Choroid plexus epithelial cell (primary cell): ENCODE data around the gene VWA7.
A peak's percentile ranks its signal among the peaks of the same experiment; 100 is the strongest.
"Not testable (repeated sequence)": the region's sequence is repeated elsewhere in the genome, so short reads cannot be mapped to it uniquely, and the experiment has no call there.

Experiments used
- DNase-seq: peaks from one replicate; pipeline ENCODE4 v3.0.0-alpha.2; 2010; ENCODE audit warnings: low read depth
- H3K4me3 ChIP-seq: 2 replicates; pipeline ENCODE4 v1.5.1; 2011; ENCODE audit warnings: low read depth, mild to moderate bottlenecking, control low read depth, low read length, moderate library complexity
- TF ChIP-seq, protein P1 (sequence below): conservative IDR thresholded peaks from 2 replicates; pipeline ENCODE4 v1.5.1; 2011; ENCODE audit warnings: low read depth, mild to moderate bottlenecking, control low read depth, inconsistent platforms, low read length, moderate library complexity

VWA7 gene

DNA sequence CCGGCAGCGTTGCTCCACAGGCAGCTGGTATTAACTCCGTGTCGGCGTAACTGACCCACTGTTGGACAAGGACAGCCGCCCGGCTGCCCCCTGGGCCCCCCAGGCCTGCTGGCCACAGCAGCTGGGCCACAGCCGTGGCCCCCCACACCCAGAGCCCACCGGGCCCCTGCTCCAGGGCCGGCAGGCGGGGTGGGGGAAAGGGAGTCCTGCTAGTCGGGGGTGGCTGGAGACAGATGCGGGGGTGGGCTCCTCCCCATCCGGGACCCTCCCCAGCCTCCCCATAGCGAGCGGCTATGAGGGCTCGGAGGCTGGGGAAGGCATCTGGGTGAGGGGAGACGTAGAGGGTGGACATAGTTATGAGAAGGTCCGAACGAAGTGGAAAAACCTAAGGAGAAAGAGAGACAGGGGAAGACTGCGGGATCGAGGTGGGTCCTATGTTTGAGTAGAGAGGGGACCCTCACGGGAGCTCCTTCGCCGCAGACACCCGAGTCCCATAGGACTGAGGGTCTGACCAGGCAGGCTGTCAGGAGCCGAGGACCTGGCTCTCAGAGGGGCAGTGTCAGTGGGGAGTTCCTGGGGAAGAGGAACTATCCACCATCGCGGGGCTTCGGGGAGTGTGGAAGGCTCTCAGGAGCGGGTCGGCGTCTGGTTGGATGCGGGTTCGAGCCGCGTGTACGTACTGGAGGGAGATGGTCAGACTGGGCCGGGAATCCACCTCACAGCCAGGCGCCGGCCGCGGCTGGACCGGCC lies 17.9 kb upstream of the VWA7 start:
- peak; percentile 56 for DNase-seq

DNA sequence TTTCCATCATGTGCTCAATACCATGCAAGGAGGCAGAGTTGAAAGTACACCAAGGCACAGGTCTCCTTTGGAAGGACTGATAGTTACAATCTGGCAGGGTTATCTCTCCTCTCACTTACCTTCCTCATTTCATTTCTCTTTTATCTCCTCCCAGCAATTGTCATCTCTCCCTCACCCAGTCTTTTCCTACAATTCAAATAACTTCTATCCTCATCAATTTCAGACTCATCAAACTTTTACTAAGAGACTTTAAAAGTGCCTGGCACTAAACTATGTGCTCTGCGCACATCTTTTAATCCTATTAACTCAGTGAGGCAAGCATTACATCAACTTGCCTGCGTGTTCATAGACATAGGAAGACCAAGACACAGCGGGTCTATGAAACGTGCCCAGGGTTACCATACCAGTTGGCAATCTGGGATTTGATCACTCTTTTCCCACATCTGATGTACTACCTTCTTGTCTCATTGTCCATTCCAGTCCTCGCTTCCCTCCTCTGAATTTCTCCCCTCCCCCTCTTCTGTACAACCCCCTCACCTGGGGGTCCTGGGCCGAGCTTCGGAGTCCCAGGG lies 17.3 kb upstream of the VWA7 start:
- TF ChIP-seq, protein P1, sequence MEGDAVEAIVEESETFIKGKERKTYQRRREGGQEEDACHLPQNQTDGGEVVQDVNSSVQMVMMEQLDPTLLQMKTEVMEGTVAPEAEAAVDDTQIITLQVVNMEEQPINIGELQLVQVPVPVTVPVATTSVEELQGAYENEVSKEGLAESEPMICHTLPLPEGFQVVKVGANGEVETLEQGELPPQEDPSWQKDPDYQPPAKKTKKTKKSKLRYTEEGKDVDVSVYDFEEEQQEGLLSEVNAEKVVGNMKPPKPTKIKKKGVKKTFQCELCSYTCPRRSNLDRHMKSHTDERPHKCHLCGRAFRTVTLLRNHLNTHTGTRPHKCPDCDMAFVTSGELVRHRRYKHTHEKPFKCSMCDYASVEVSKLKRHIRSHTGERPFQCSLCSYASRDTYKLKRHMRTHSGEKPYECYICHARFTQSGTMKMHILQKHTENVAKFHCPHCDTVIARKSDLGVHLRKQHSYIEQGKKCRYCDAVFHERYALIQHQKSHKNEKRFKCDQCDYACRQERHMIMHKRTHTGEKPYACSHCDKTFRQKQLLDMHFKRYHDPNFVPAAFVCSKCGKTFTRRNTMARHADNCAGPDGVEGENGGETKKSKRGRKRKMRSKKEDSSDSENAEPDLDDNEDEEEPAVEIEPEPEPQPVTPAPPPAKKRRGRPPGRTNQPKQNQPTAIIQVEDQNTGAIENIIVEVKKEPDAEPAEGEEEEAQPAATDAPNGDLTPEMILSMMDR = no peak
- H3K4me3 ChIP-seq = peak overlapping the region; percentile 72
- peak; percentile 61 for DNase-seq

More for the DNA sequence above, 17.9 kb upstream of the VWA7 start:
- H3K4me3 ChIP-seq = peak overlapping the region; percentile 72
- TF ChIP-seq, protein P1 = no peak

DNA sequence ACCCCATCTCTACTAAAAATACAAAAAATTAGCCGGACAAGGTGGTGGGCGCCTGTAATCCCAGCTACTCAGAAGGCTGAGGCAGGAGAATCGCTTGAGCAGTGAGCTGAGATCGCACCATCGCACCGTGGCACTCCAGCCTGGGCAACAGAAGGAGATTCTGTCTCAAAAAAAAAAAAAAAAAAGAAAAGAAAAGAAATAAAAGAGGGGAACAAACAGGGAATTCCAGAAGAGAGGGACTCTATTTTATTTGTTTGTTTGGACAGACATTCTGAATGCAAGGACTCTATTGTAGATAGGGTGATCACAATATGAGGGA lies 16.8 kb upstream of the VWA7 start:
- H3K4me3 ChIP-seq = peak overlapping the region; percentile 72
- DNase-seq = not testable (repeated sequence)

DNA sequence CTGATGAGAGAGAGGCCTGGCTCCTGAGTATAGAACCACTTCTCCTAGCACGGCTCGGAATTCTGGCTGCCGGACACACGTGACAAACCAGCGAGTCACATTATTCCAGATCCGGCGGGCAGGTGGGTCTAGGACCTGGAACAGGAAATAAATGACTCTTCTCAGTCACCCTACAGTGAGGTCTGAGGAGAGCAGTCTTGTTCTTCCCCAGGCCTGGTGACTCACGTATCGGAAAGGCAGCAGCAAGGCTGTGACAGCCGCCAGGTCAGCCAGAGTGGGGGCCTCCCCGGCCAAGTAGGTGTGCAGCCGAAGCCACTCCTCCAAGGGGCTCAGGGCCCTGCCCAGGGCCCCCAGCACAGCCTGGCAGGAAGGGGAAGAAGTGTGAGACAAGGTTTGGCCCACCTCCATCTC lies 15.6 kb upstream of the VWA7 start:
- no peak overlapping the region for H3K4me3 ChIP-seq
- peak; percentile 51 for DNase-seq
- TF ChIP-seq, protein P1 = no peak

DNA sequence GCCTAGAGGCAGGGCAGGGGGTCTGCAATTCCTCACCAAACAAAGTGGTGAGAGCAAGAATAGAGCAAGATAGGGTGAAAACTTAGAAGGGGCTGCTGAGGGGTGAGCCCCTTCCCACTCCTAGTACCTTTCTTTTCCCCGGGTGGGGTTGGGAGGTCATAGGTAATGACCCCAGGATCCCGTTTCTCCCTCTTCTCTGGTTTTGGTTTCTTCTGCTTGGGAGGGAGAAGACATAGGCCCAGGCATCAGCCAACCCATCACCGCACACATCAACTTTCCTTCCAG lies 14.9 kb upstream of the VWA7 start:
- TF ChIP-seq, protein P1 = no peak
- DNase-seq = no peak
- H3K4me3 ChIP-seq = no peak overlapping the region

DNA sequence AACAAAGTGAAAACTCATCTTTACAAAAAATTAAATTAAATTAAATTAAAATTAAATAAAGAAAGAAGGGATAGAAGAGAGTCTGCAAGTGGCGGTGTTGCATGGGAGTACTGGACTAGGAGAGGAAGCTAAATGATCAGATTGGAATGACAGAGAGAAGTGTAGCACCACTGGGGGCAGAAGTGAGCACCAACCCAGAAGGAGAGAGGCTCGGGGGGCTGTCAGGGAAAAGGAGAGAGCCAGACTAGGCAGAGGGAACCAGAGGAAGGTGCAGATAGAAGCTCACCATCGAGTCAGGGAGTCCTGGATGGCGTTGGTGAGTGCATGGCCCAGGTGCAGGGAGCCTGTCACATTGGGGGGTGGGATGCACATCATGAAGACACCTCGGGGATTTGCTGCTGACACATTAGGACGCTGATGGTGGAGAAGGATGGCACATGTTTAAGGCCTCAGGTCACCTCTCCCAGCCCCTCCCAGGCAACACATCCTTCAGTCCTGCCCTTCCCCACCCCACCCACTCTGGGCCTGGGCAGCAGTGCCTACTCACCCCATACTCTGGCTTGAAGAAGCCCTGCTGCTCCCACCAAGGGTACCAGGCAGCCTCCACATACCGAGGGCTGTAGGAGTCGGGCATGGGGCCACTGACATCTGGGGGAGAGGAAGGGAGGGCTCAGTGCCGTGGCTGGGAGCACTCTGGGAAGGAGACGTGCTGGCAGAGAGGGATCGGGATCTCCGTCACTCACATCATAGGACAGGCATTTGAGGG lies 14.4 kb upstream of the VWA7 start:
- TF ChIP-seq, protein P1 = peak; percentile 80
- peak; percentile 66 for DNase-seq
- no peak overlapping the region for H3K4me3 ChIP-seq

DNA sequence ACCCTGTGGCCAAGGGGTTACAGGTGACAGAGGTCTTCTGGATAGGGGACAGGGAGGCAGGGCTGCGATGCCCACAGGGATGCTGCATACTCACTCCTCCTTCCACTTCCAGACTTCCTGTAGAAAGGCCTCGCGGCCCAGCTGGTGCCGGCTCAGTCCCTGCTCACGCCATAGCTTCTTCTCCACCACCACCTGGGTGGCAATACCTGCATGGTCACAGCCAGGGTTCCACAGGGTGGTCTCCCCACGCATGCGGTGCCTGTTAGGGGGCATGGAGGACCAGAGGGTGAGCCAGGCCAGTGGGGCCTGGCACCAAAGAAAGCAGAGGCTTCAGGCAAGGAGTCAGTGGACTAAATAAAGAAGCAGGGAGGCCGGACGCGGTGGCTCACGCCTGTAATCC lies 8.3 kb upstream of the VWA7 start:
- DNase-seq = no peak
- TF ChIP-seq, protein P1 = no peak

More for the DNA sequence above, 8.3 kb upstream of the VWA7 start:
- no peak overlapping the region for H3K4me3 ChIP-seq
